GM19328 (cell line): ENCODE measurements around the gene CFAP20DC.
"Not testable (repeated sequence)": the region's sequence is repeated elsewhere in the genome, so short reads cannot be mapped to it uniquely, and the experiment has no call there.

Source experiments
- ATAC-seq: cut with Tn5 transposase; IDR thresholded peaks from one replicate; pipeline ENCODE4 v1.9.1; 2021; ENCODE audit warnings: mild to moderate bottlenecking, moderate library complexity; ENCODE audit not compliant: unreplicated experiment

The CFAP20DC gene

GRCh38 chr3:58824285-58824684, 225.5 kb downstream of the CFAP20DC start:
- ATAC-seq, result no peak

GRCh38 chr3:58806551-58807244, 243.1 kb downstream of the CFAP20DC start:
- not testable (repeated sequence) for ATAC-seq

GRCh38 chr3:58804914-58805313, 244.9 kb downstream of the CFAP20DC start:
- no peak for ATAC-seq

GRCh38 chr3:58801541-58801940, 248.3 kb downstream of the CFAP20DC start:
- no peak for ATAC-seq

GRCh38 chr3:58800940-58801339, 248.9 kb downstream of the CFAP20DC start:
- ATAC-seq, result no peak

- no peak for ATAC-seq
Measured at GRCh38 chr3:58800032-58800431, 249.8 kb downstream of the CFAP20DC start.

GRCh38 chr3:58799271-58799670, 250.6 kb downstream of the CFAP20DC start:
- no peak for ATAC-seq

- ATAC-seq, result no peak
Measured at GRCh38 chr3:58798312-58798711, 251.5 kb downstream of the CFAP20DC start.

- no peak for ATAC-seq
Measured at GRCh38 chr3:58794750-58795149, 255.1 kb downstream of the CFAP20DC start.

- ATAC-seq, result no peak
Measured at GRCh38 chr3:58793938-58794337, 255.9 kb downstream of the CFAP20DC start.

GRCh38 chr3:58792921-58793451, 256.8 kb downstream of the CFAP20DC start:
- ATAC-seq, result no peak

- no peak for ATAC-seq
Measured at GRCh38 chr3:58789385-58789784, 260.4 kb downstream of the CFAP20DC start.

GRCh38 chr3:58784888-58785287, 264.9 kb downstream of the CFAP20DC start:
- no peak for ATAC-seq

- no peak for ATAC-seq
Measured at GRCh38 chr3:58784425-58784824, 265.4 kb downstream of the CFAP20DC start.

- ATAC-seq, result no peak
Measured at GRCh38 chr3:58783845-58784244, 266.0 kb downstream of the CFAP20DC start.

GRCh38 chr3:58779934-58780333, 269.9 kb downstream of the CFAP20DC start:
- ATAC-seq, result no peak

- ATAC-seq, result no peak
Measured at GRCh38 chr3:58776231-58776630, 273.6 kb downstream of the CFAP20DC start.

- no peak for ATAC-seq
Measured at GRCh38 chr3:58772462-58772861, 277.4 kb downstream of the CFAP20DC start.

- ATAC-seq, result no peak
Measured at GRCh38 chr3:58769065-58769464, 280.8 kb downstream of the CFAP20DC start.

GRCh38 chr3:58766587-58767282, 283.1 kb downstream of the CFAP20DC start:
- ATAC-seq, result no peak

GRCh38 chr3:58755150-58755549, 294.7 kb downstream of the CFAP20DC start:
- ATAC-seq, result no peak

- ATAC-seq, result peak; percentile 64
Measured at GRCh38 chr3:58754074-58754473, 295.8 kb downstream of the CFAP20DC start.
